Left lung (tissue), 10 donors: ENCODE measurements around the gene SH3BGRL2. TPM values are rescaled to one million over a fixed set of nuclear protein-coding genes. Genes with fewer than 3 reads are reported as not detected.

Experiments
- ATAC-seq: fragments of 200-7000 bp; cut with Tn5 transposase; one replicate; pipeline ENCODE4 v1.9.1; 2020; ENCODE audit warnings: moderate library complexity
- DNase-seq, 4 donors: peaks; one replicate each; pipeline ENCODE4 v3.0.0-alpha.2; 2013 to 2020
- H3K27ac ChIP-seq, 2 donors: fragments of 200-600 bp; sonication (generic) in 1 of 2; one replicate each; pipeline versions ENCODE4 v1.5.0 to v1.8.0; 2020 to 2021
- H3K27me3 ChIP-seq, 2 donors: fragments of 200-600 bp; sonication (generic) in 1 of 2; one replicate each; pipeline versions ENCODE4 v1.5.0 to v1.8.0; 2020 to 2021
- H3K36me3 ChIP-seq, 2 donors: fragments of 200-600 bp; sonication (generic) in 1 of 2; one replicate each; pipeline versions ENCODE4 v1.5.0 to v1.8.0; 2020 to 2021
- H3K4me1 ChIP-seq, 2 donors: fragments of 200-600 bp; one replicate each; pipeline ENCODE4 v1.8.0; 2021
- H3K4me3 ChIP-seq, 2 donors: fragments of 200-600 bp; sonication (generic) in 1 of 2; one replicate each; pipeline versions ENCODE4 v1.5.0 to v1.8.0; 2020 to 2021; ENCODE audit warnings: mild to moderate bottlenecking in 1 of 2
- H3K9me3 ChIP-seq, 2 donors: fragments of 200-600 bp; sonication (generic) in 1 of 2; one replicate each; pipeline versions ENCODE4 v1.5.0 to v1.8.0; 2020 to 2021
- CTCF ChIP-seq, 2 donors: fragments of 200-600 bp; sonication (generic) in 1 of 2; IDR thresholded peaks; one replicate each; pipeline versions ENCODE4 v1.5.0 to v1.8.0; 2021; ENCODE audit warnings: antibody characterized with exemption in 2 of 2
- intact Hi-C, 2 donors: fragments of 100-400 bp; cut with DNase I; formaldehyde crosslinking; loops; one replicate each; pipeline versions ENCODE4 v1.11.2 to v1.14.2; 2022
- polyA plus RNA-seq, 6 donors: library from polyadenylated mRNA; unstranded; fragments of 120-200 nt; gene quantifications; one replicate each; pipeline ENCODE4 v1.2.1, GENCODE V29; 2013; ENCODE audit not compliant: insufficient read length in 6 of 6
- total RNA-seq, 2 donors: library from RNA; stranded (reverse); fragmentation: NEBNext Ultra II Directional; extraction: Animal tissue kit (Norgen Biotek cat#: 25700); gene quantifications; one replicate each; pipeline ENCODE4 v1.2.1, GENCODE V29; 2021
- donor health status: DM: no; HTN: yes; CAD: no.
- donor health status: DM: no; HTN: no; CAD: no.

Gene SH3BGRL2
- total and polyA plus RNA-seq, 8 donors: 22.0 to 45.7 (median 38.9) TPM

- Histone ChIP-seq H3K27me3 (no peaks in the 10 kb centered on the region), H3K9me3 (no peaks in the 10 kb centered on the region), H3K4me1 (no peaks in the 10 kb centered on the region), H3K36me3 (no peaks in the 10 kb centered on the region), H3K4me3 (no peak overlapping the region), H3K27ac (no peak overlapping the region)
- no peak for TF ChIP-seq CTCF (IDR thresholded peaks at IDR 0.05)
- DNase-seq (no peak), ATAC-seq (no peak)
- intact Hi-C loops: no loop called here
Observed at GRCh38 chr6:79622364-79622763, 8.8 kb upstream of the SH3BGRL2 start.

- no peak for TF ChIP-seq CTCF (IDR thresholded peaks at IDR 0.05)
- no peak overlapping the region for H3K4me3 ChIP-seq
- no peak overlapping the region for H3K27ac ChIP-seq
- no peaks in the 10 kb centered on the region for H3K9me3 ChIP-seq
- intact Hi-C loops: no loop called here
- no peak for ATAC-seq
- H3K4me1 ChIP-seq: no peaks in the 10 kb centered on the region
- DNase-seq: no peak
- no peaks in the 10 kb centered on the region for H3K27me3 ChIP-seq
- H3K36me3 ChIP-seq: no peaks in the 10 kb centered on the region
Observed at GRCh38 chr6:79623106-79623505, 8.0 kb upstream of the SH3BGRL2 start.

- Histone ChIP-seq H3K27ac (no peak overlapping the region), H3K4me3 (no peak overlapping the region), H3K36me3 (no peaks in the 10 kb centered on the region), H3K27me3 (peaks cover 0 to 10% of the 10 kb centered on the region in 2 donors), H3K9me3 (no peaks in the 10 kb centered on the region), H3K4me1 (peaks cover 0 to 5% of the 10 kb centered on the region in 2 donors)
- no peak for TF ChIP-seq CTCF (IDR thresholded peaks at IDR 0.05)
- DNase-seq (no peak), ATAC-seq (no peak)
- intact Hi-C loops: no loop called here
Observed at GRCh38 chr6:79625746-79626145, 5.4 kb upstream of the SH3BGRL2 start.

- H3K36me3 ChIP-seq: no peaks in the 10 kb centered on the region
- DNase-seq (peak in 2 of 4 donors; percentile 35 to 58), ATAC-seq (no peak)
- TF ChIP-seq CTCF (IDR thresholded peaks at IDR 0.05): no peak
- H3K9me3 ChIP-seq: no peaks in the 10 kb centered on the region
- H3K4me1 ChIP-seq: peaks cover 0 to 5% of the 10 kb centered on the region in 2 donors
- peaks cover 0 to 20% of the 10 kb centered on the region in 2 donors for H3K27me3 ChIP-seq
- intact Hi-C loops: no loop called here
- H3K4me3 ChIP-seq: no peak overlapping the region
- H3K27ac ChIP-seq: no peak overlapping the region
Observed at GRCh38 chr6:79626811-79627210, 4.3 kb upstream of the SH3BGRL2 start.

GRCh38 chr6:79627422-79627821 is 3.7 kb upstream of the SH3BGRL2 start:
- ATAC-seq (no peak), DNase-seq (no peak)
- Histone ChIP-seq H3K27ac (no peak overlapping the region), H3K9me3 (no peaks in the 10 kb centered on the region), H3K4me1 (peaks cover 0 to 5% of the 10 kb centered on the region in 2 donors), H3K36me3 (no peaks in the 10 kb centered on the region), H3K4me3 (no peak overlapping the region), H3K27me3 (peaks cover 0 to 26% of the 10 kb centered on the region in 2 donors)
- TF ChIP-seq CTCF (IDR thresholded peaks at IDR 0.05): no peak
- intact Hi-C loops: no loop called here
